Occipital lobe (tissue), 3 donors: Measurements from ENCODE around the gene SIMC1. TPM values are rescaled to one million over a fixed set of nuclear protein-coding genes. Genes with fewer than 3 reads are reported as not detected.

Experiments used
- DNase-seq: peaks from one replicate; lab custom pipeline; 2025; lab: John Stamatoyannopoulos, UW
- small RNA-seq: library from RNA; depleted of rRNA; stranded (forward); fragments of <200 nt; gene quantifications from one replicate; pipeline ENCODE3, GENCODE V24; 2014
- total RNA-seq: library from RNA; depleted of rRNA; stranded (reverse); fragments of >200 nt; gene quantifications from one replicate; pipeline ENCODE4 v1.2.3, GENCODE V29; 2014

Gene SIMC1
- total RNA-seq, 1 donor from 2014 or later: 17.5 TPM

DNA sequence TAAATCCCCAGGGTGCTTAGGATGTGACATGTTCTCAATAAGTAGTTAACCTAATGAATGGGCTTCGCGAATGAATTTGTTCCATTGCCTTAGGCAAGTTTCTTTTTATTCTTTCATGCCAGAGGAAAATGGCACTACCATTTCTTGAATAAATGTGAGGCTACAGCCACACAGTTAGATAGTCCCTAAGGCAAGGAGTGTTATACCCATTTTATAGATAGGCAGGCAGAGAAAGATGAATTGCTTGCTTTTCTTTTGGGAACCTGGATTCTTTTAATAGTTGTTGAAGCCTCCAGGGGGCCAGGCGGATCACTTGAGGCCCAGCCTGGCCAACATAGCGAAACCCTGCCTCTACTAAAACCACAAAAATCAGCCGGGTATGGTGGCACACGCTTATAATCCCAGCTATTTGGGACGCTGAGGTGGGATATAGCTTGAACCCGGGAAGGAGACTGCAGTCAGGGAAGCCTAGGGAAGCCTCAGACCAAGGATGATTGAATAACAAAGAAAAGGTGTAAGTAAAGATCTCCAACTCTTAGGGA, 149.2 kb downstream of the SIMC1 start:
- DNase-seq: no peak

DNA sequence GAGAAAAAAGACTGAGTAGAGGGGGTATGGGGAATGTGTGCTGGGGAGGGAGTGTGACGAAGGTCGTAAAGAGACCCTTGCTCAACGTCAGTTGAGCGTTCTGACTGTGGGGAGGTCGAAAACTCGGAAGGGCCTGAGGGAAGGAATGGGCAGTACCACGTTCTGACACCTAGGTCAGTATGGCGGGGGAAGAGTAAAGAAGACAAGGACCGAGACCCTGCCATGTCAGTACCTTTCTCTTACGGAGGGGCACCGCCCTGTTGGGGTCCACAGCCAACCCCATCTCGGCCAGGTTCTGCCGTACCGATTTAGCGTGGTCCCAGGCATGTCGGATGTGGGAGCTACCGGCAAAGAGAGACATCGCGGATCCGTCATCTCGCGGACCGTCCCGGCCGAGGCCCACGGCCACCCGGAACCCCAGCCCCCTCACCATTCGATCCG, 149.8 kb downstream of the SIMC1 start:
- DNase-seq: no peak

DNA sequence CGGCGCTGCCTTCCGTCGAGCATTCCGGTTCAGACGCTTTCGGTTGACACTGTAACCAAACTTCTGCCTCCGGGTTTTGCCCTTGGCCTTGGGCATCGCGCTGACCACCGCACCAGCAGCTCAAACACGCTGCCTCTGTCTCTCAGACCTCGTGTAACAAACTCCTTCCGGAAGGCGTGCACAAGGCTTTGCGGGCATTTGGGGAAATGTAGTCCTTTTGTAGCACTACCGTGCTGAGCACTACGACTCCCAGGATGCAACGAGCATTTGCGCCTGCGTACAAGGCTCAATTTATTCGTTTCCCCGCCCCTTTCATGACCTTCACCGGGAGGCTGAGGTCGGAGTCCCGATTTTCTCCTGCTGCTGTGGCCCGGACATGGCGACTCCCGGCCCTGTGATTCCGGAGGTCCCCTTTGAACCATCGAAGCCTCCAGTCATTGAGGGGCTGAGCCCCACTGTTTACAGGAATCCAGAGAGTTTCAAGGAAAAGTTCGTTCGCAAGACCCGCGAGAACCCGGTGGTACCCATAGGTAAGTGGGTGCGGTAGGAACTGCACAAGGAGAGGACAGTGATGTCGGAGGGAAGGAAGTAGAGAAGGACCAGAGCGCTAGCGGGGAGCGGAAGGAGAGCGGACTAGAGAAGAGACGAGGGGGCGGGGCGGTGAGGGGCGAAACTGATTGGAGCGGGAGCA, 150.4 kb downstream of the SIMC1 start, which contains the start of the genes HIGD2A and NOP16:
Gene HIGD2A, plus strand, starts transcription at position 308 of the 691 bp plus-strand sequence. Its CDS starts 69 bp downstream, at position 377.
Gene NOP16, minus strand, starts transcription at position 155 of the 691 bp plus-strand sequence. Its CDS starts 59 bp downstream, at position 96.
- peak; percentile 97 for DNase-seq

DNA sequence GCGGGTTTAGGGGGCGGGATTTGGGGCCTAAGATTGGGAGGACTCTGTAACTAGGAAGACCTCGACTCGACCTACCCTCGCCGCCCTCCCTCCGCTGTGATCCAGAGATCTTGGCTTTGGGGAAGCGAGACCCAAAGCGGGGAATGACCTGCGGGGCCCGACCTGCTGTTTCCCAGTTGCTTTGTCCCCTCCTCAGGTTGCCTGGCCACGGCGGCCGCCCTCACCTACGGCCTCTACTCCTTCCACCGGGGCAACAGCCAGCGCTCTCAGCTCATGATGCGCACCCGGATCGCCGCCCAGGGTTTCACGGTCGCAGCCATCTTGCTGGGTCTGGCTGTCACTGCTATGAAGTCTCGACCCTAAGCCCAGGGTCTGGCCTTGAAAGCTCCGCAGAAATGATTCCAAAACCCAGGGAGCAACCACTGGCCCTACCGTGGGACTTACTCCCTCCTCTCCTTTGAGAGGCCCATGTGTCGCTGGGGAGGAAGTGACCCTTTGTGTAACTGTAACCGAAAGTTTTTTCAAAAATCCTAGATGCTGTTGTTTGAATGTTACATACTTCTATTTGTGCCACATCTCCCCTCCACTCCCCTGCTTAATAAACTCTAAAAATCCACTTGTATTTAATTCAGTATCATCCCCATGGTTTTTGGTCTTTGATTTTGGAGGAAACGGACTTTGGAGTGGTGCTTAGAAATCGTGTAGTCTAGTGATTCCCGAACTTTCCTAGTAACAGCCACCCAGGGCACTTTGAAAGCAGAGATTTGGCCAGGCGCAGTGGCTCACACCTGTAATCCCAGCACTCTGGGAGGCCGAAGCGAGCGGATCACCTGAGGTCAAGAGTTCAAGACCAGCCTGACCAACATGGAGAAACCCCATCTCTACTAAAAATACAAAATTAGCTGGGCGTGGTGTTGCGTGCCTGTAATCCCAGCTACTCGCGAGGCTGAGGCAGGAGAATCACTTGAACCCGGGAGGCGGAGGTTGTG, 151.2 kb downstream of the SIMC1 start:
- DNase-seq: no peak

DNA sequence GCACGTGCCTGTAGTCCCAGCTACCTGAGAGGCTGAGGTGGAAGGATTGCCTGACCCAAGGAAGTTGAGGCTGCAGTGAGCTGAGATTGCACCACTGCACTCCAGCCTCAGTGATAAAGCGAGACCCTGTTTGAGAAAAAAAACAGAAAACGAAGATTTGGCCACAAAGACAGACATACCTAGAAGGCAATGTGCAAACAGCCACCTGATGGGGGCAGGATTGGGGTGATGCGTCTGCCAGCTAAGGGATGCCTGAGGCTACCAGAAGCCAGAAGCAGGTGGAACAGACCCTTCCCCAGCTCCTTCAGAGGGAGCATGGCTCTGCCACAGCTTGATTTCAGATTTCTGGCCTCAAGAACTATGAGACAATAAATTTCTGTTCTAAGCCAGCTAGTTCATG, 153.3 kb downstream of the SIMC1 start:
- DNase-seq: no peak

DNA sequence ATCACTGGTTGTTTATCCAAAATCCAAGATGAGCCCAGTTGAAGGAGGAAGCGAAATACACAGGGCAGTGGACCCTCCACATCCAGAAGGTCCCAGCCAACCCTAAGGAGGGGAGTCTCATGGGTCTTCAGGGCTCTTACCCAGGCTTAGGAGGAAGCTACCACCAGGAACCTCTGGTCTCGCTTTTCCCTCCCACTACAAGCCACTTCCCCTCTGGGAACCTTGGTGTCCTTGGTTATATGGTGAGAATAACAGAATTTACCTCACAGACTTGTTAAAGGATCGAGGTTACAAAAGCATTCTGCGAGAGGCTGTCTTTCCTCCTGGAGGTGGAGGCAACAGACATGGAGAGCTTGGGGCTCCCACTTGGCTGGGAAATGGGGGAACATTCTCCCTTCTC, 153.8 kb downstream of the SIMC1 start:
- DNase-seq: no peak

DNA sequence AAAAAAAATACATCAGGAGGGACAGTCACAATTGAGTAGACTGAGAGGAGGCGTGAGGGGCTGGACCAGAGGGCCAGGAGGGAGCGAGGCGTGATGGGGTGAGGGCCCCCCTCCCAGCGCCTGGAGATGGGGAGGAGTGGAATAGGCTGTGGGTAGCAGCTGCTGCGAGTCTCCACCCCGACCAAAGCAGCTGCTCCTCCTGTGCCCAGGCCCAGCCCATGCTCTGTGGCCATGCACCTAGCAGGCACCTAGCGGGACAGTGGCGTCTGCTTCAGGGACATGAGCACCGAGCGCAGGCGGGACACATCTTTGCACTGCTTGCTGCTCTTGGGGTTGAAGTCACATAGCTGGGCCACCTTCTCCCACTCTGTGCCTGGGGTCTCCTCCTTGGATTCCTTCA, 154.3 kb downstream of the SIMC1 start:
- DNase-seq: no peak

DNA sequence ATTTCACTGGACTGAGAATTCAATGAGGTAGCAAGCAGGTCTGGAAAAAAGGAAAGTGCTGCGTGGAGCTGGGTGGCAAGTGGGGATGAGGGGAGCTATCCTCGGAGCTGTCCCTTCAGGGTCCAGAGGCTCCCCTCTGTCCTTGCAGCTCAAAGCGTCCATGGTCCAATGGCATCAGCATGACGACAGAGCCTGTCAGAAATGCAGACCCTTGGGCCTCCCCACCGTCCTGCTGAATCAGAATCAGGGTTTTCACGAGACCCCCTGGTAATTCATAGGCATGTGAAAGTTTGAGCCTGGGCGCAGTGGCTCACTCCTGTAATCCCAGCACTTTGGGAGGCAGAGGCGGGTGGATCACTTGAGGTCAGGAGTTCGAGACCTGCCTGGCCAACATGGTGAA, 155.9 kb downstream of the SIMC1 start:
- no peak for DNase-seq

DNA sequence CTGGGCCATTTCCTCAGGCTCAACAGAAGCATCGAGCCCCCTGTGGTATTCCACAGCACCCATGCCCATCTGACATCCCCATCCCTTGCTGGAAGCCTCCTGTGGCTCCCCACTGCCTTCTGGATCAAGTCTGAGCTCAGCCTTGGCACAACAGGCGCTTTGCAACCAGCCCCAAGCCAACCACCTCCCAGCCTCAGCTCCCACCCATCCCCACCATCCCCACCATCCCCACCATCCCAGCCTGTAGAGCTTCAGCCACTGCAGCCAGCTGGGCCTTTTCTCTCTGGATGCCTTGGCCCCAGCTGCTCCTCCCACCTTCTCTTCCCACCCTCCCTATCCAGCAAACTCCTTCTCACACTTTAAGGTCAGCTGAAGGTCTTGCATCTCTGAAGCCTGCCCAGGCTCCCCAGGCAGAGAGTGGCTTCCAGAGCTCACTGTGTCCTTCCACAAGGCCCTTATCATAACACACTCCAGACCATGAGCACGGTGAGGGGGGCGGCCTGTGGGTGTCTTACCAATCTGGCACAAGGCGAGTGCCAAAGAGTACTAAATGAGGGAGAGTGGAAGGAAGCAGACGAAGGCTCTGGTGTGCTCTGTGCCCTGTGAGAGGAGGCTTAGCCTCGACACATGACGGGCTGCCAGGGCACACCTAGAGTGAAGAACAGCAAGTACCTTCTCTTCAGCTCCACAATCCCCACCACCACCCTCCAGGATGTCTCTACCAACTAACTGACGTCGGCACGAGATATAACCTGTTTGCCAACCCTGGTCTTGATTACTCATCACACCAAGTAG, 156.9 kb downstream of the SIMC1 start:
- DNase-seq: no peak

Small RNA genes within 50 kb of the gene (small RNA-seq; reads per million reads assigned to genes)
- gene MIR1271: 186 reads per million, percentile 97 among the genes with 10 or more reads in this experiment

Other genes starting within 250 kb of the SIMC1 start
- 97.3 TPM for gene KIAA1191, start 123.3 kb downstream of the SIMC1 start, total RNA-seq
- 50.5 TPM for gene ARL10, start 127.1 kb downstream of the SIMC1 start, total RNA-seq
- 5.0 TPM for gene NOP16, start 150.2 kb downstream of the SIMC1 start, total RNA-seq
- gene HIGD2A, start 150.3 kb downstream of the SIMC1 start, total RNA-seq: 26.4 TPM
- 42.0 TPM for gene CLTB, start 178.1 kb downstream of the SIMC1 start, total RNA-seq
- 32.6 TPM for gene FAF2, start 210.0 kb downstream of the SIMC1 start, total RNA-seq